ENCODE results near the gene KCNE3.

KCNE3 gene

GRCh38 chr11:74493791-74494630 lies 26.7 kb upstream of the KCNE3 start:
- peak overlapping the region; percentile 47 for H3K4me3 ChIP-seq (ENCODE audit: control insufficient read depth, low read depth, low read length)
- DNase-seq (ENCODE audit: low read depth) = peak; percentile 23
- no peak for TF ChIP-seq CTCF (IDR thresholded peaks at IDR 0.05; ENCODE audit: control insufficient read depth, insufficient read depth, low read depth, low read length, missing control alignments)

- peak; percentile 80 for DNase-seq (ENCODE audit: low read depth)
- peak within 1 kb of the TSS; percentile 47 for H3K4me3 ChIP-seq (ENCODE audit: control insufficient read depth, low read depth, low read length)
- no peak for TF ChIP-seq CTCF (IDR thresholded peaks at IDR 0.05; ENCODE audit: control insufficient read depth, insufficient read depth, low read depth, low read length, missing control alignments)
Observed at GRCh38 chr11:74492974-74493790, 25.8 kb upstream of the KCNE3 start, which contains the start of gene LIPT2. Gene LIPT2 (minus strand): TSS chr11:74493724. CDS start chr11:74493703, 21 bp downstream.

- no peak overlapping the region for H3K4me3 ChIP-seq (ENCODE audit: control insufficient read depth, low read depth, low read length)
- no peak for DNase-seq (ENCODE audit: low read depth)
- no peak for TF ChIP-seq CTCF (IDR thresholded peaks at IDR 0.05; ENCODE audit: control insufficient read depth, insufficient read depth, low read depth, low read length, missing control alignments)
Observed at GRCh38 chr11:74492084-74492483, 24.7 kb upstream of the KCNE3 start.

- no peak overlapping the region for H3K4me3 ChIP-seq (ENCODE audit: control insufficient read depth, low read depth, low read length)
- no peak for TF ChIP-seq CTCF (IDR thresholded peaks at IDR 0.05; ENCODE audit: control insufficient read depth, insufficient read depth, low read depth, low read length, missing control alignments)
- DNase-seq (ENCODE audit: low read depth) = no peak
Observed at GRCh38 chr11:74490941-74491340, 23.6 kb upstream of the KCNE3 start.

GRCh38 chr11:74487875-74488274 lies 20.5 kb upstream of the KCNE3 start:
- DNase-seq (ENCODE audit: low read depth) = no peak
- peak; percentile 30 for TF ChIP-seq CTCF (IDR thresholded peaks at IDR 0.05; ENCODE audit: control insufficient read depth, insufficient read depth, low read depth, low read length, missing control alignments)
- no peak overlapping the region for H3K4me3 ChIP-seq (ENCODE audit: control insufficient read depth, low read depth, low read length)

GRCh38 chr11:74485868-74486267 lies 18.5 kb upstream of the KCNE3 start:
- TF ChIP-seq CTCF (IDR thresholded peaks at IDR 0.05; ENCODE audit: control insufficient read depth, insufficient read depth, low read depth, low read length, missing control alignments) = no peak
- no peak for DNase-seq (ENCODE audit: low read depth)
- H3K4me3 ChIP-seq (ENCODE audit: control insufficient read depth, low read depth, low read length) = no peak overlapping the region

Measured in AG09309 (cell line).